NCI-H1417 treated with DMSO at 0.1 percent for 48 hours (cell line): ENCODE data around the gene NFATC2.

ENCODE experiments used
- DNase-seq: peaks from one replicate; lab custom pipeline; 2025; lab: John Stamatoyannopoulos, UW

The NFATC2 gene

GRCh38 chr20:51542571-51543421 lies at the start of gene NFATC2:
Gene NFATC2 (minus strand): TSS chr20:51542719. CDS start chr20:51542499, 220 bp downstream.
- no peak for DNase-seq

DNA sequence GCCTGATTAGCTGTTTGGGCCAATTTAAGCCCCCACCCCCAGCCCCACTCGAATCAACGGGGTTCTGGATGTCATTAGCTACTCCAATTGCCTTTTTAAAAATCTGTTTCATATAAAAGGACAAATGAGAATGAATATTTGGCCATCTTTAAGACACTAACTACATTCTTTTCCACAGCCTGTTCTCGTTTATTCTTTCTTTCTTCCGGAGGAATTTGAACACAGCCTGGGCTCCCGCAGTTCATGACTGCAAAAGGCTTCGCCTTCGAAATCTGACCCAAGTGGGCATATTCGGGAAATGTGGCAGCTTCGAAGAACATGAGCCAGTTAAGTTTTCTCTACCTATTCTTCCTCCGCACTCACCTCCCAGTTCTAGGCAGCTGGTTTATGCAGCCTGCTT lies 49.4 kb upstream of the NFATC2 start:
- DNase-seq = no peak

GRCh38 chr20:51588762-51589161 lies 46.2 kb upstream of the NFATC2 start:
- no peak for DNase-seq

- no peak for DNase-seq
Observed at GRCh38 chr20:51587145-51587544, 44.6 kb upstream of the NFATC2 start.

DNA sequence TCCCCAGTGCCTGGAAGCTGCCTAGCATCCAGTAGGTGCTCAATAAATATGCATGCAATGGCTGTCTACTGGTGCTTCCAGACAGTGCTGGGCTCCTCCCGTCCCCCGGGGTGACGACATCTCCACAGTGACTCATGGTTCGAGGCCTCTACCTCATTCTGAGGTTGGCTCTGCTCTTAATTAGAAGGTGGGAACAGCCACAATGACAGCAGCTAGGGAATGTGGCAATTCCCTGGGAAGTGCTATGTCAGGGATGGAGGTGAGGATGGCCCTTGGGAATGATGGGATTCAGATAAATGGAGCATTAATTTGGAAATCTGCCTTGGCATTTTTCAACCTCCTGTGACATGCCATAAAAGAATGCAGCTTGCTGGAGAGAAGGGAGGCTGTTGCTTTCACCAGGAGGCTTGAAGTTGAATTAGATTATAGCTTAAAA lies 43.5 kb upstream of the NFATC2 start:
- DNase-seq = no peak

DNA sequence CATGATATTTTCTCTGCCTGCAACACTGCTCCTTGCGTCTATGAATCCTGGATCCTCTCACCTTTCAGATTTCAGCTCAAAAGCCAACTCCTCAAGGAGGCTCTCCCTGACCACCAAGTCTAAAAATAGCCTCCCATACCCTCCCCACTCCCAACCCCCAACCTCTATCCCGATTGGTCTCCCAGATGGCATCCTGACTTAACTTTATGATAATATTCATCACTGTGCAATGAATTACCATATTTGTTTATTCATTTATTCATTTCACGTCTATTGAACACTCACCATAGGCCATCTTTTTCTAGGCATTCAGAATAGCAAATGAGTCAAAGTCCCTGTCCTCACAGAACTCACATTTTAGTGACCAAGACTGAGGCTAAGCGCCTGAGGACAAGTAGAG lies 42.6 kb upstream of the NFATC2 start:
- no peak for DNase-seq

- DNase-seq = no peak
Observed at GRCh38 chr20:51584737-51585136, 42.2 kb upstream of the NFATC2 start.

DNA sequence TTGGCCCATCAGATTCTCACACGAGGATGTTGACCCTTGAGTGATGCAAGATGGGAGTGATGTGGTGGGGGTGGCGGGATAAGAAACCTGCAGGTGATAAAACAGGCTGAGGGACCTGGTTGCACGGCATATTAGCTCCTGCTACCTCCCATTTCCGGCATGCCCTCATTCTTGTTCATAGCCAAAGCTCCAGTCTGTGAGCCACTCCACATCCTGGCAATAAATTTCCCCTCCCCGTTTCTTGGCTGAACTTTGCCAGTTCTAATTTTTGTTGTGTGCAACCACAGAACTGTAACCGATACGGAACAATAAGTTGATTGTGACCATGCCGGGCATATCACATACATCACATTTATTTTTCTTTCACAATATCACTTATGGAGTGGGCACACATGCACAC lies 41.6 kb upstream of the NFATC2 start:
- no peak for DNase-seq

DNA sequence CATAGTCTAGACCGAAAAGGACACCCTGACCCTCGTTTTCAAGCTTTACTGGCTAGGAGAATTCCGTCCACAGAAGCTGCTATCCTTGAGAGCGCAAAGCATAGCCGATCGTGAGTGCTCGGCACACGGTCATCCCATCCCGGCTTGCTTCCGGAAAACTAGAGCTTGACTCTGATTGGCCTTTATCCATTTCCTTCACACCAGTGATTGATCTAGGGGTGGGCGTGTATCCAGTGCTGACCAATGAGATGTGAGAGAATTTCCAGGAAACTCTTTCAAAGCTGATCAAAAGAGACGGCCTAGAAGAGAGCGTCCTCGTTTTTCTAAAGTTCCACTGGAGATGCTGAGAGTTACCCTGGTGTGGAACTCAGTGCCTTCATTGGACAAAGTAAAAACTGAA lies 41.0 kb upstream of the NFATC2 start:
- no peak for DNase-seq

- DNase-seq = peak; percentile 16
Observed at GRCh38 chr20:51583073-51583472, 40.6 kb upstream of the NFATC2 start.

GRCh38 chr20:51581571-51581970 lies 39.1 kb upstream of the NFATC2 start:
- DNase-seq = no peak

GRCh38 chr20:51579137-51579536 lies 36.6 kb upstream of the NFATC2 start:
- no peak for DNase-seq

- no peak for DNase-seq
Observed at GRCh38 chr20:51578145-51578459, 35.6 kb upstream of the NFATC2 start.

GRCh38 chr20:51577432-51578144 lies 35.1 kb upstream of the NFATC2 start:
- DNase-seq = no peak

GRCh38 chr20:51575486-51575885 lies 33.0 kb upstream of the NFATC2 start:
- no peak for DNase-seq

DNA sequence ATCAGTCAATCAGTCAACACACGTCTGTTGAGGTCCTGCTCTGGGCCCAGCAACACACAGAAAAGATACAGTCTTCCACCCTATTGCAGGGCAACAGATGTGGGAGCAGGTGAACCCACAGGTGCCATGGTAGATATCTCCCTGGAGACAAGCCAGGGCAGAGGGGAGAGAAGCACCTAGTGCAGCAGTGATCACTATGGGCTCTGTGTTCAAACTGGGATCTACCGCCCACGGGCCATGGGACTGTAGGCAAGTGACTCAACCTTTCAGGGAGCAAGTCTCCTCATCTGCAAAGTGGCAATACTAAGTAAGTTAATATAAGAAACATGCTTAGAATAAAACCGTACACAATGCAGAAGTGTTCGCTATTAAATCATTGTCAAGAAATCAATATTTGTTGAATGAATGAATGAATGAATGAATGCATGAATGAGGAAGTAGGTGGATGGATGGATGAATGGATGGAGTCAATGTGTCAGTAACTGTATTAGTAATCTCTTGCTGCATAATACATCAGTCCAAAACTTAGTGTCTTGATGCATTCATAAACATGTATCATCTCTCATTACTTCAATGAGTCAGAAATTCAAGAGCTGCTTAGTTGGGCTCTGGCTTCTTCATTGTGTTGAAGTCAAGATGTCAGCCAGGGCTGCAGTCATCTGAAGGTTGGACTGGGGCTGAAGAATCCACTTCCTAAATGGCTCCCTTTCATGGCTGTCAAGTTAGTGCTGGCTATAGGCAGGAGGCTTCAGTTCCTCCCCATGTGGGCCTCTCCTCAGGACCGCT lies 31.9 kb upstream of the NFATC2 start:
- DNase-seq = no peak

GRCh38 chr20:51573576-51574243 lies 31.2 kb upstream of the NFATC2 start:
- DNase-seq = no peak

- no peak for DNase-seq
Observed at GRCh38 chr20:51571460-51571794, 28.9 kb upstream of the NFATC2 start.

- no peak for DNase-seq
Observed at GRCh38 chr20:51570739-51571459, 28.4 kb upstream of the NFATC2 start.

DNA sequence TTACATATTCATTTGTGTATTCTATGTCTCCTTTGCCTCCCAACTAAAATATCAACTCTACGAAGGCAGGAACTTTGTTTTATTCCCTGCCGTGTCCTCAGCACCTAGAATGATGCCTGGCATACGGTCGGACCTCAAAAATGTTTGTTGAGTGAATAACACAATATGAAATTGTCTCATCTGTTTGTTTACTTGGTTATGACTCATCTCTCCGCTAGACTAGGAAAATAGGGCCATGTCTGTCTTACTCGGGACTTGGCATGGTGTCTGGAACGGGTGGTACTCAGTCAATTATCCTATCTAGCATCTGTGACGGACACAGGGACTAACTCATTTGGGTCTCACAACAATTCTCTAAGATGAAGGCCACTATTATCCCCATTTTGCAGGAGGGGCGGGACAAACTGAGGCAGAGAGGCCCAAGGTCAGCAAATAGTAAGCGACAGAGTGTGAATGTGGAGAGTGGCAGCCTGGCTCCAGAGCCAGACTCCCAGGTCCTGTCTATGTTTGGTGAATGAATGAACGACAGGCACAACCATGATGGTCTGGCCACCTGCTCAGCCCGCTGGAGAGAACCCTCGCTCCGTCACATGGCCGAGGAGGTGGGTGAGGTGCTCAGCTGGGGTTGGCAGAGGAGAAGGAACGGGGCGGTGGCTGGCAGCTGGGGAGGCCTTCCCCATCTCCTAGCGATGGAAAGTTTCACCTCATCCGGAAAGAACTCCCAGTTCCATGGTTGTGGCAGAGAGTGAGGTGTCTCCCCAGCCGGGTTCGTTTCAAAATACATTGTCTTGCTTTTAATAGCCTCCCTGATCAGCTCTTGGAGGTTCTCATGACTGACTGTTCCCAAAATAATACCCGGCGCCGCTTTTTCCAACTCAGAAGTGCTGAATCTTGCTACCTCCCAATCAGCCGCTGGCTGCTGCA lies 27.6 kb upstream of the NFATC2 start:
- no peak for DNase-seq
